Kidney (tissue), 14 donors: Measurements from ENCODE around the gene PLPP3. TPM values are rescaled to one million over a fixed set of nuclear protein-coding genes. Genes with fewer than 3 reads are reported as not detected.

Source experiments
- DNase-seq, 5 donors: peaks; one replicate each; pipeline ENCODE4 v3.0.0-alpha.2; 2013 to 2020
- FAIRE-seq: peaks from 2 replicates; lab custom pipeline; 2012; peaks lifted over from hg19 to GRCh38; lab: Jason Lieb, UNC
- H3K27ac ChIP-seq, 2 donors: one replicate each; pipeline ENCODE4 v1.7.0; 2013; ENCODE audit warnings: low read depth in 2 of 2, low read length in 2 of 2, inconsistent platforms in 1 of 2
- H3K27me3 ChIP-seq: one replicate; pipeline ENCODE4 v1.7.1; 2013; ENCODE audit warnings: low read length, inconsistent platforms; ENCODE audit not compliant: control insufficient read depth, insufficient read depth
- H3K36me3 ChIP-seq, 3 donors: one replicate each; pipeline versions ENCODE4 v1.7.0 to v1.7.1; 2013; ENCODE audit warnings: low read length in 3 of 3, control low read depth in 1 of 3, inconsistent platforms in 1 of 3; ENCODE audit not compliant: insufficient read depth in 3 of 3, control insufficient read depth in 2 of 3
- H3K4me1 ChIP-seq, 3 donors: one replicate each; pipeline versions ENCODE4 v1.7.0 to v1.7.1; 2013; ENCODE audit warnings: low read length in 3 of 3, inconsistent platforms in 1 of 3, low read depth in 1 of 3; ENCODE audit not compliant: control insufficient read depth in 2 of 3, insufficient read depth in 2 of 3
- H3K4me3 ChIP-seq, 3 donors: one replicate each; pipeline versions ENCODE4 v1.7.0 to v1.8.1; 2013; ENCODE audit warnings: low read length in 3 of 3, control low read depth in 1 of 3, inconsistent platforms in 1 of 3
- H3K9ac ChIP-seq, 3 donors: one replicate each; pipeline versions ENCODE4 v1.7.0 to v1.7.1; 2013; ENCODE audit warnings: low read length in 3 of 3, control low read depth in 1 of 3, inconsistent platforms in 1 of 3
- H3K9me3 ChIP-seq, 3 donors: one replicate each; pipeline versions ENCODE4 v1.7.0 to v1.7.1; 2013; ENCODE audit warnings: low read length in 3 of 3, control low read depth in 1 of 3, inconsistent platforms in 1 of 3; ENCODE audit not compliant: control insufficient read depth in 2 of 3, insufficient read depth in 1 of 3
- CTCF ChIP-seq: IDR thresholded peaks from 3 replicates; pipeline ENCODE4 v1.5.1; 2012; ENCODE audit warnings: mild to moderate bottlenecking, moderate library complexity, borderline replicate concordance; ENCODE audit not compliant: insufficient read depth; ENCODE audit errors: extremely low read depth
- intact Hi-C: fragments of 100-400 bp; cut with DNase I; formaldehyde crosslinking; loops from one replicate; pipeline ENCODE4 v1.11.1; 2022
- polyA plus RNA-seq: library from polyadenylated mRNA; stranded (reverse); fragments of 350-450 nt; fragmentation: Illumina TruSeq; extraction: RNeasy Lipid Tissue Mini Kit (QIAGEN cat#74804); gene quantifications from one replicate; pipeline ENCODE4 v1.2.3, GENCODE V29; 2014; ENCODE audit warnings: low read depth, low replicate concordance; ENCODE audit not compliant: insufficient read depth
- total RNA-seq: library from RNA; stranded (reverse); fragmentation: NEBNext Ultra II Directional; extraction: Animal tissue kit (Norgen Biotek cat#: 25700); gene quantifications from one replicate; pipeline ENCODE4 v1.2.1, GENCODE V29; 2021
- donor health status: control.
- donor health status: control.
- donor health status: control.
- donor health status: control.
- donor health status: control.
- donor health status: DM: yes; HTN: yes; CAD: no.
- donor health status: Normal renal cell carcinoma (clear cell type).

PLPP3 gene
- total and polyA plus RNA-seq, 2 donors from 2014 or later, result 100 to 107 TPM

DNA sequence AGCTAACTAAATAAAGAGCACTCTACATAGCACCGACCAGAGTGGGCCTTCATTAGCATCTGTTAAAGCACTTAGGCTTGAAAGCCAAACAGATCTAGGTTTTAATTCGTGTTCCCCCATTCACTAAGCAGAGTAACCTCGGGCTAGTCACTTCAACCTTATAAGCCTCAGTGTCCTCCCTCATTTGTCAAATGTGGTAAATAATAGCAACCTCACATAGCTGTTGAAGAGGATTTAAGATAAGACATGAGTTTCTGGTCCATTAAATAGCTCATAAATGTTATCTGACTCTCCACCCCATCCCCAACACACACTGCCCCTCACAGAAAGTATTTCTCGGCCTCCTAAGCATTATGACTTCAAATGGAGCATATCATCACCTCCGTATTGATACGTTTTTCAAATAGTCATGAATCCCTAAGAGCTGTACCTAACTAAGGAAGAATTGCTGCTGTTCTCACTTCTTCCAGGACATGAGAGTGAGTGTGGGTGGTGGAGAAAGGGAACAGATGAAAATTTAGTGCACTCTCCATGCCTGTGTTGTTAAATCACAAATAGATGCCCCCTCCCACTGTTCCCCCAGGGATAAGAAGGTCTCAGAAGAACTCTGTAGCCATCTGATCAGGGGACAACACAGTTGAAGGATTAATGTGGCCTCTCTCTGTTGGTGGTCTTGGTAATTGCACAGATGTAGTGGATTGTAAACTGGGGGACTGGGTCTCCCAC lies 47.6 kb downstream of the PLPP3 start:
- DNase-seq, result no peak
- no peaks in the 10 kb centered on the region for H3K9me3 ChIP-seq
- intact Hi-C loops, result no loop called here
- H3K27me3 ChIP-seq, result no peaks in the 10 kb centered on the region
- no peak overlapping the region for H3K4me3 ChIP-seq
- no peak for FAIRE-seq
- no peak overlapping the region for H3K27ac ChIP-seq
- TF ChIP-seq CTCF, result no peak
- peaks cover 0 to 29% (median 23%) of the 10 kb centered on the region in 3 donors for H3K36me3 ChIP-seq
- H3K9ac ChIP-seq, result peak overlapping the region in 1 of 3 donors; percentile 5
- H3K4me1 ChIP-seq, result peaks cover 8 to 56% (median 50%) of the 10 kb centered on the region in 3 donors

DNA sequence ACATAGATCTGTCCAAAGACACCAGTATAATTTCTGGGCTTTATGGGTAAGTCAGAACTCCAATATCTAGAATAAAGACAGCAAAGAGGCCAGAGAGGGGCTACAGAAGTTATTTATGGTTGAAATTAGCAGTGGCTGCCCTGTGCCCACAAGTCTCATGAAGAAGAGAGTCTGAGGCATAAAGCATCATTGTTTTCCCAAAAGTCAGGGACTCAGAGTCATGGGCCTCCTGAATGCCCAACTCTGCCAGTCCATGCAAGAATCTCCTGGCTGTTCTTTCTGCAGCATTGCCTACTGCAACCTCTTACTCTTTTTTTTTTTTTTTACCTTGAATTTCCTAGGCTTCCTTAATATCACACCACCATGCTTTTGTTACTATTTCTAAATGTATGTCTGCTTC lies 49.6 kb downstream of the PLPP3 start:
- intact Hi-C loops, result no loop called here
- TF ChIP-seq CTCF, result no peak
- no peak overlapping the region for H3K9ac ChIP-seq
- FAIRE-seq, result no peak
- DNase-seq, result no peak
- peaks cover 0 to 15% (median 14%) of the 10 kb centered on the region in 3 donors for H3K36me3 ChIP-seq
- no peaks in the 10 kb centered on the region for H3K9me3 ChIP-seq
- peak overlapping the region in 1 of 2 donors; percentile 5 for H3K27ac ChIP-seq
- H3K4me1 ChIP-seq, result peaks cover 15 to 75% (median 55%) of the 10 kb centered on the region in 3 donors
- H3K27me3 ChIP-seq, result no peaks in the 10 kb centered on the region
- no peak overlapping the region for H3K4me3 ChIP-seq

GRCh38 chr1:56527548-56528302 lies 51.6 kb downstream of the PLPP3 start:
- no peak for TF ChIP-seq CTCF
- Histone ChIP-seq H3K9me3 (no peaks in the 10 kb centered on the region), H3K27me3 (no peaks in the 10 kb centered on the region), H3K4me1 (peaks cover 15 to 74% (median 49%) of the 10 kb centered on the region in 3 donors), H3K36me3 (peaks cover 2 to 19% (median 18%) of the 10 kb centered on the region in 3 donors), H3K9ac (peak overlapping the region in 1 of 3 donors; percentile 10), H3K27ac (peak overlapping the region; percentile 71 to 90), H3K4me3 (peak overlapping the region in 1 of 3 donors; percentile 2)
- intact Hi-C loops, result no loop called here
- peak; percentile 86 for FAIRE-seq
- DNase-seq, result peak; percentile 64 to 90 (median 88)
